ENCODE data around the gene CNOT6.

Gene CNOT6

GRCh38 chr5:180621311-180621710, 127.1 kb downstream of the CNOT6 start:
- DNase-seq (ENCODE audit: low spot score) = no peak

DNA sequence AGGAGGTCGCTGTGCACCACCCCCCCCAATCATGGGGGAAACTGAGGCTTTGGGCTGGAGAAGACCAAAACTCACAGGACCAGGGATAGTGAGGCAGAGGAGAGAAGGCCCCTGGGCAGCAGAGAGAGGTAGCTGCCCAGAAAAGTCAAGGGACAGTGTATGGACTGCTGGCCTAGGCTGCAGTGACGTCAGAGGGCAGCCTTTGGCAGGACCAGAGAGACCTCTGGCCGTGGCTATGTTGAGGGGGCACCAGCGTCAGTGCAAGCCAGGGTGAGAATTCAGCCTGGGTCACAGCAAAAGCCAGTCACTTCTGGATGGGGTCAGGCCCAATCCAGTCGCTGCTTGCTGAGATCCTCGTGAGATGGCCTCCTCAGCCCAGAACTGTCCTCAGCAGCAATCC, 128.7 kb downstream of the CNOT6 start:
- DNase-seq (ENCODE audit: low spot score) = no peak

GRCh38 chr5:180623411-180623834, 129.2 kb downstream of the CNOT6 start:
- DNase-seq (ENCODE audit: low spot score) = no peak

DNA sequence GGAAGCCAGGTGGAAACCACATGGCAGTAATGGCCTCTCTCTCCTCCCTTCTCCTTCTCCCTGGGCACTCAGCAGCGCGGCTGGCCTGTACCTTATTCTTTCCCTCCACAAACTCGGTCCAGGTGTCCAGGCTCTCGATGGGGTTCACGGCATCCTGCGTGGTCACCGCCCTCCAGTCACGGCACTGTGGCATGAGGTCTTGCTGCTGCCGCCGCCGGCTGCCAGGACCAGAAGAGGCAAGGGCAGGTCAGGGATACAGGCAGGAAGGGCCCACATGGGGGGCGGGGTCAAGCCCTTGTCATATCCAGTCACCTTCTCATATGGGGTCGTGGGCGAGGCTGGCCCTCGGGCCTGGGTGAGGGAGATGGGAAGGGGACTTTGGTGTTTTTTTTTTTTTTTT, 129.7 kb downstream of the CNOT6 start:
- DNase-seq (ENCODE audit: low spot score) = no peak

DNA sequence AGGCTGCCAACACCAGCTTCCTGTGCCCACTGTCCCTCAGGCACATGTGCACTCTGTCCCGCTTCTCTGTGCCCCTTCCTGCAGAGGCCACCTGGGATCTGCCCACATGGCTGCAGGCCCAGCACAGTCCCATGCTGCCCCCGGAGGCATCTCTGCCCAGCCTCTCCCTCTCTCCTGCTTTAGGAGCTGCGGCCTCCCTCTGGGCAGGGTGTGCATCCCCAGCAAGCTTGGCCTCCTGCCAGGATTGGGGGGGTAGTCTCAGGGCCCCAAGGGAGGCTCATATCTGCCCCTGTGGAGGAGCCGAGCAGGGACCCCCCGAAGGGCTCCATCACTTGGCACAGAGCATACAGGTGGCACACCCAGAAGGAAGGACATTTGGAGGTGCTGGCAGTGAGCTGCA, 130.4 kb downstream of the CNOT6 start:
- DNase-seq (ENCODE audit: low spot score) = no peak

- DNase-seq (ENCODE audit: low spot score) = no peak
Measured at GRCh38 chr5:180625125-180625790, 131.1 kb downstream of the CNOT6 start.

DNA sequence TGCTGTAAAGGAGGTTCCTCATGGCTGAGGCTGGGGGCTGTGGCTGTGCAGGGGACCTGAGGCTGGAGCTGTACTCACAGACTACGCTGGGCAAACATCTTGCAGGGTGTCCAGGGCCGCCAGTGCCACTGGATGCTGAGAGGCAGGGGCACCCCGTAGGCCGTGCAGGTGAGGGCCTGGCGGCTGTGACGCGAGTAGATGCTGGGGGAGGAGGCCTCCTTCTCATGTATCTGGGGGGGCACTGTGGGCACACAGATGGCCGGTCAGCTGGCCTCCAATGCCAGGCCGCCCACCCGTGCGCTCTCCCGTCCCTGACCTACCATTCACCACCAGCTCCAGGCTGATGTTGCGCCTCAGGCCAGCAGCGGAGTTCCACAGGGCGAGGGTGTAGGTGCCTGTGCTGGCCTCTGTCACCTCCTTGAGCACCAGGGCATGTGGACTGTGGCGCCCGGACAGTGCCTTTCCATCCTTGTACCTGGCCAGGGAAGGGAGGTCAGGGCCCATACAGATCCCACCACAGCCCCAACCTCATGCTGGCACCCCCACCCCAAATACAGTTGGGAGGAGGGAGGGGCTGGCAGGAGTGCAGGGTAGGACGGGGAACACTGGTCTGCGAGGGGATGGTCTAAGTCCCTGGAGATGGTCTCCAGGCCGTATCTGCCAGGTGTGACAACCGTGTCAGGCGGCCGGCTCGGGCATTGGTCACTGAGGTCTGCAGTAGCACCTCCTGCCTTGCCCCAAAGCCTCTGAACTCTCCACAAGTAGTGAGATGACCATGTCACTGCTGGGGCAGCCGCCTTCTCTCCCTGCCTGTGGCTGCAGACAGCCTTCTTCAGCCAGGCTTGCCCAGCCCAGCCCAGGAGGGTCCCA, 131.8 kb downstream of the CNOT6 start:
- DNase-seq (ENCODE audit: low spot score) = no peak

GRCh38 chr5:180626661-180627385, 132.6 kb downstream of the CNOT6 start:
- no peak for DNase-seq (ENCODE audit: low spot score)

GRCh38 chr5:180627386-180628120, 133.4 kb downstream of the CNOT6 start:
- DNase-seq (ENCODE audit: low spot score) = no peak
